Natural killer cell (primary cell): ENCODE measurements around the gene FHL1. TPM values are rescaled to one million over a fixed set of nuclear protein-coding genes. Genes with fewer than 3 reads are reported as not detected.
"Not testable (repeated sequence)": the region's sequence is repeated elsewhere in the genome, so short reads cannot be mapped to it uniquely, and the experiment has no call there.

Source experiments
- ATAC-seq, 3 donors: fragments of 150-1000 bp in 2 of 3; fragments of 200-7000 bp in 1 of 3; cut with Tn5 transposase; 1 replicate in 1 of 3; 2 replicates in 2 of 3; pipeline ENCODE4 v1.10.0; 2021; ENCODE audit warnings: mild to moderate bottlenecking in 2 of 3, moderate library complexity in 2 of 3
- DNase-seq, 2 donors: peaks; one replicate each; pipeline versions ENCODE4 v3.0.0 to v3.0.0-alpha.2; 2013 to 2021; ENCODE audit warnings: mixed read lengths in 1 of 2
- H3K27ac ChIP-seq: one replicate; pipeline ENCODE4 v1.5.1; 2013; ENCODE audit warnings: mild to moderate bottlenecking, low read length
- H3K27me3 ChIP-seq: one replicate; pipeline ENCODE4 v1.6.1; 2013; ENCODE audit warnings: low read length; ENCODE audit not compliant: control insufficient read depth, insufficient read depth
- H3K36me3 ChIP-seq: one replicate; pipeline ENCODE4 v1.6.1; 2013; ENCODE audit warnings: low read length; ENCODE audit not compliant: control insufficient read depth, insufficient read depth
- H3K4me1 ChIP-seq: one replicate; pipeline ENCODE4 v1.6.1; 2013; ENCODE audit warnings: low read length; ENCODE audit not compliant: control insufficient read depth, insufficient read depth
- H3K4me3 ChIP-seq: one replicate; pipeline ENCODE4 v1.5.1; 2013; ENCODE audit warnings: low read length
- H3K9me3 ChIP-seq: one replicate; pipeline ENCODE4 v1.6.1; 2013; ENCODE audit warnings: low read length; ENCODE audit not compliant: control insufficient read depth, insufficient read depth
- H3K27ac Mint-ChIP-seq, 2 donors: one replicate each; pipeline ENCODE4 v1.8.0; 2022; ENCODE audit warnings: mild to moderate bottlenecking in 2 of 2, mixed read lengths in 2 of 2, moderate library complexity in 1 of 2
- H3K27me3 Mint-ChIP-seq, 2 donors: one replicate each; pipeline ENCODE4 v1.8.0; 2022; ENCODE audit warnings: low read depth in 2 of 2, mixed read lengths in 2 of 2
- H3K36me3 Mint-ChIP-seq: one replicate; pipeline ENCODE4 v1.8.0; 2022; ENCODE audit warnings: mixed read lengths
- H3K4me1 Mint-ChIP-seq, 2 donors: one replicate each; pipeline ENCODE4 v1.8.0; 2022; ENCODE audit warnings: mixed read lengths in 2 of 2
- H3K4me3 Mint-ChIP-seq: one replicate; pipeline ENCODE4 v1.8.0; 2022; ENCODE audit warnings: mild to moderate bottlenecking, moderate library complexity, mixed read lengths
- H3K9me3 Mint-ChIP-seq, 2 donors: one replicate each; pipeline ENCODE4 v1.8.0; 2022; ENCODE audit warnings: mixed read lengths in 2 of 2
- CTCF ChIP-seq: fragments of 200-600 bp; IDR thresholded peaks from one replicate; pipeline ENCODE4 v1.8.0; 2022; ENCODE audit warnings: antibody characterized with exemption
- WGBS: methylation state at CpG from one replicate; pipeline ENCODE4 v1.1.7; 2013; ENCODE audit warnings: missing lambda C conversion rate; ENCODE audit not compliant: insufficient coverage; 5-methylcytosine and 5-hydroxymethylcytosine counted together
- intact Hi-C: fragments of 100-400 bp; cut with micrococcal nuclease; formaldehyde crosslinking; loops from one replicate; pipeline ENCODE4 v1.14.2; 2022
- total RNA-seq, 4 donors: library from RNA; stranded (reverse); fragments of 120-200 nt in 1 of 4; gene quantifications; one replicate each; pipeline versions ENCODE4 v1.2.3 to v1.2.4, GENCODE V29; 2013 to 2022

Gene FHL1
- total RNA-seq, 3 donors from 2014 or later (not counting 1 experiment from before 2014, with no cell fraction given): 3.2 to 5.7 (median 3.7) TPM

GRCh38 chrX:136166221-136166855, 19.0 kb downstream of the FHL1 start:
- intact Hi-C loops: no loop called here

GRCh38 chrX:136167989-136168388, 20.7 kb downstream of the FHL1 start:
- H3K36me3 Mint-ChIP-seq, H3K27me3 ChIP-seq, H3K27me3 Mint-ChIP-seq, H3K4me3 Mint-ChIP-seq, H3K9me3 ChIP-seq, intact Hi-C loops, H3K27ac ChIP-seq, H3K4me1 Mint-ChIP-seq, DNase-seq, H3K36me3 ChIP-seq, H3K9me3 Mint-ChIP-seq, H3K4me3 ChIP-seq, H3K27ac Mint-ChIP-seq, H3K4me1 ChIP-seq, ATAC-seq: not testable (repeated sequence)
- 93% methylated on average over 5 of the region's 6 CpGs for WGBS

More at GRCh38 chrX:136166221-136166855, 19.0 kb downstream of the FHL1 start:
- Mint-ChIP-seq H3K27me3 (peaks cover 0 to 10% of the 10 kb centered on the region in 2 donors), H3K27ac (no peak overlapping the region), H3K9me3 (no peaks in the 10 kb centered on the region), H3K4me1 (no peaks in the 10 kb centered on the region), H3K36me3 (no peaks in the 10 kb centered on the region), H3K4me3 (no peak overlapping the region)
- no peaks in the 10 kb centered on the region for H3K27me3 ChIP-seq
- no peak for TF ChIP-seq CTCF
- 87% methylated on average over 7 of the region's 8 CpGs for WGBS
- ATAC-seq: no peak
- no peaks in the 10 kb centered on the region for H3K36me3 ChIP-seq
- H3K4me1 ChIP-seq: no peaks in the 10 kb centered on the region
- no peak overlapping the region for H3K27ac ChIP-seq
- no peaks in the 10 kb centered on the region for H3K9me3 ChIP-seq
- DNase-seq: no peak
- no peak overlapping the region for H3K4me3 ChIP-seq

- ATAC-seq (no peak), DNase-seq (no peak)
- Histone ChIP-seq H3K4me1 (no peaks in the 10 kb centered on the region), H3K9me3 (no peaks in the 10 kb centered on the region), H3K4me3 (no peak overlapping the region), H3K27me3 (no peaks in the 10 kb centered on the region), H3K36me3 (no peaks in the 10 kb centered on the region), H3K27ac (no peak overlapping the region)
- 50% methylated on average over 10 of the region's 17 CpGs for WGBS
- no peak overlapping the region for H3K27ac Mint-ChIP-seq
- no peak for TF ChIP-seq CTCF
- intact Hi-C loops: no loop called here
- no peaks in the 10 kb centered on the region for H3K36me3 Mint-ChIP-seq
- no peaks in the 10 kb centered on the region for H3K9me3 Mint-ChIP-seq
- no peak overlapping the region for H3K4me3 Mint-ChIP-seq
- peaks cover 0 to 10% of the 10 kb centered on the region in 2 donors for H3K27me3 Mint-ChIP-seq
- H3K4me1 Mint-ChIP-seq: no peaks in the 10 kb centered on the region
Observed at GRCh38 chrX:136168929-136169735, 21.8 kb downstream of the FHL1 start.

- H3K4me3 Mint-ChIP-seq: no peak overlapping the region
- no peaks in the 10 kb centered on the region for H3K4me1 Mint-ChIP-seq
- no peaks in the 10 kb centered on the region for H3K27me3 ChIP-seq
- no peaks in the 10 kb centered on the region for H3K9me3 Mint-ChIP-seq
- no peaks in the 10 kb centered on the region for H3K36me3 ChIP-seq
- DNase-seq (no peak), ATAC-seq (no peak)
- no peak overlapping the region for H3K27ac Mint-ChIP-seq
- no peaks in the 10 kb centered on the region for H3K4me1 ChIP-seq
- TF ChIP-seq CTCF: no peak
- H3K36me3 Mint-ChIP-seq: no peaks in the 10 kb centered on the region
- 89% methylated on average over 7 of the region's 9 CpGs for WGBS
- no peak overlapping the region for H3K4me3 ChIP-seq
- peaks cover 0 to 10% of the 10 kb centered on the region in 2 donors for H3K27me3 Mint-ChIP-seq
- intact Hi-C loops: no loop called here
- H3K27ac ChIP-seq: no peak overlapping the region
- no peaks in the 10 kb centered on the region for H3K9me3 ChIP-seq
Observed at GRCh38 chrX:136170139-136170800, 22.9 kb downstream of the FHL1 start.
